GM19372 (cell line): ENCODE results near the gene DCAF7.

ENCODE experiments used
- ATAC-seq: cut with Tn5 transposase; IDR thresholded peaks from one replicate; pipeline ENCODE4 v1.9.1; 2021; ENCODE audit warnings: mild to moderate bottlenecking, low read depth, moderate library complexity; ENCODE audit not compliant: unreplicated experiment

Gene DCAF7

GRCh38 chr17:63579633-63580032, 29.4 kb downstream of the DCAF7 start:
- ATAC-seq: no peak

- no peak for ATAC-seq
These were observed 37.5 kb downstream of the DCAF7 start for GRCh38 chr17:63587770-63588169.

- ATAC-seq: no peak
These were observed 38.5 kb downstream of the DCAF7 start for GRCh38 chr17:63588797-63589196.

GRCh38 chr17:63589646-63590045, 39.4 kb downstream of the DCAF7 start:
- no peak for ATAC-seq

GRCh38 chr17:63592797-63593196, 42.5 kb downstream of the DCAF7 start:
- ATAC-seq: no peak

GRCh38 chr17:63595132-63595531, 44.9 kb downstream of the DCAF7 start:
- no peak for ATAC-seq

GRCh38 chr17:63596856-63597586, 46.7 kb downstream of the DCAF7 start:
- no peak for ATAC-seq

- ATAC-seq: no peak
These were observed 48.0 kb downstream of the DCAF7 start for GRCh38 chr17:63598281-63598680.

- peak; percentile 80 for ATAC-seq
These were observed 50.5 kb downstream of the DCAF7 start, which contains the start of gene TACO1 for GRCh38 chr17:63600569-63601438. TSS of gene TACO1 (plus strand) at chr17:63600895. CDS start at chr17:63601084, 189 bp downstream.

GRCh38 chr17:63601439-63602371, 51.4 kb downstream of the DCAF7 start:
- no peak for ATAC-seq

GRCh38 chr17:63609816-63610573, 59.7 kb downstream of the DCAF7 start:
- no peak for ATAC-seq

GRCh38 chr17:63610854-63611253, 60.6 kb downstream of the DCAF7 start:
- ATAC-seq: no peak

GRCh38 chr17:63611354-63611753, 61.1 kb downstream of the DCAF7 start:
- ATAC-seq: no peak

- ATAC-seq: no peak
These were observed 63.4 kb downstream of the DCAF7 start for GRCh38 chr17:63613663-63614062.

- ATAC-seq: no peak
These were observed 71.0 kb downstream of the DCAF7 start for GRCh38 chr17:63621229-63621683.

- ATAC-seq: peak; percentile 82
These were observed 71.7 kb downstream of the DCAF7 start, which contains the start of gene MAP3K3 for GRCh38 chr17:63621684-63622573. TSS of gene MAP3K3 (plus strand) at chr17:63622417. CDS start at chr17:63622760, 343 bp downstream.

- peak; percentile 20 for ATAC-seq
These were observed 72.5 kb downstream of the DCAF7 start for GRCh38 chr17:63622574-63623390.
